ENCODE data around the gene HEATR5A. TPM values are rescaled to one million over a fixed set of nuclear protein-coding genes. Genes with fewer than 3 reads are reported as not detected.

Gene HEATR5A
- total RNA-seq, 1 donor from 2014 or later: 11.6 TPM

DNA sequence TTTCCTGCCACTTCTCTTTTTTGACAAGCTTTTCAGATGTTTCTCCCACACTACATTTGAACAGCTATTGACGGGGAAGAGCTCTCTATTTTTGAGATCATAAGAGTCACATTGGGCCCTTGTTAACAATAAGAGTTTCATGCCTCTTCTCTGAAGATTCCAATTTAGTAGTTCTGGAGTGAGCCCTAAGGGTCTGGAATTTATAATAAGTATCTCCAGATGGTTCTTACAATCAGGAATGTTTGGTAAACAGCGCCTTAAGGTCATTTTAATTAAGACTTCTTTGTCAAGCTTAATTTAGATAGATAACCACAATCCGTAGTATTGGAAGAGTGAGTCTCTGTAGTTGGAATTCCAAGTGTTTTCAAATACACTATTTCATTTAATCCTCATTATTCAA is 152.1 kb downstream of the HEATR5A start:
- no peaks in the 10 kb centered on the region for H3K27me3 ChIP-seq
- H3K4me1 ChIP-seq: peaks cover 4 to 18% of the 10 kb centered on the region in 2 donors
- TF ChIP-seq, protein P1, sequence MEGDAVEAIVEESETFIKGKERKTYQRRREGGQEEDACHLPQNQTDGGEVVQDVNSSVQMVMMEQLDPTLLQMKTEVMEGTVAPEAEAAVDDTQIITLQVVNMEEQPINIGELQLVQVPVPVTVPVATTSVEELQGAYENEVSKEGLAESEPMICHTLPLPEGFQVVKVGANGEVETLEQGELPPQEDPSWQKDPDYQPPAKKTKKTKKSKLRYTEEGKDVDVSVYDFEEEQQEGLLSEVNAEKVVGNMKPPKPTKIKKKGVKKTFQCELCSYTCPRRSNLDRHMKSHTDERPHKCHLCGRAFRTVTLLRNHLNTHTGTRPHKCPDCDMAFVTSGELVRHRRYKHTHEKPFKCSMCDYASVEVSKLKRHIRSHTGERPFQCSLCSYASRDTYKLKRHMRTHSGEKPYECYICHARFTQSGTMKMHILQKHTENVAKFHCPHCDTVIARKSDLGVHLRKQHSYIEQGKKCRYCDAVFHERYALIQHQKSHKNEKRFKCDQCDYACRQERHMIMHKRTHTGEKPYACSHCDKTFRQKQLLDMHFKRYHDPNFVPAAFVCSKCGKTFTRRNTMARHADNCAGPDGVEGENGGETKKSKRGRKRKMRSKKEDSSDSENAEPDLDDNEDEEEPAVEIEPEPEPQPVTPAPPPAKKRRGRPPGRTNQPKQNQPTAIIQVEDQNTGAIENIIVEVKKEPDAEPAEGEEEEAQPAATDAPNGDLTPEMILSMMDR (IDR thresholded peaks at IDR 0.05): no peak
- H3K9me3 ChIP-seq: no peaks in the 10 kb centered on the region
- no peak overlapping the region for H3K27ac ChIP-seq
- no peak overlapping the region for H3K4me3 ChIP-seq
- no peaks in the 10 kb centered on the region for H3K36me3 ChIP-seq
- no peak for DNase-seq (ENCODE audit: low spot score in 2 of 2)
- intact Hi-C loops (cut with DNase I): no loop called here

DNA sequence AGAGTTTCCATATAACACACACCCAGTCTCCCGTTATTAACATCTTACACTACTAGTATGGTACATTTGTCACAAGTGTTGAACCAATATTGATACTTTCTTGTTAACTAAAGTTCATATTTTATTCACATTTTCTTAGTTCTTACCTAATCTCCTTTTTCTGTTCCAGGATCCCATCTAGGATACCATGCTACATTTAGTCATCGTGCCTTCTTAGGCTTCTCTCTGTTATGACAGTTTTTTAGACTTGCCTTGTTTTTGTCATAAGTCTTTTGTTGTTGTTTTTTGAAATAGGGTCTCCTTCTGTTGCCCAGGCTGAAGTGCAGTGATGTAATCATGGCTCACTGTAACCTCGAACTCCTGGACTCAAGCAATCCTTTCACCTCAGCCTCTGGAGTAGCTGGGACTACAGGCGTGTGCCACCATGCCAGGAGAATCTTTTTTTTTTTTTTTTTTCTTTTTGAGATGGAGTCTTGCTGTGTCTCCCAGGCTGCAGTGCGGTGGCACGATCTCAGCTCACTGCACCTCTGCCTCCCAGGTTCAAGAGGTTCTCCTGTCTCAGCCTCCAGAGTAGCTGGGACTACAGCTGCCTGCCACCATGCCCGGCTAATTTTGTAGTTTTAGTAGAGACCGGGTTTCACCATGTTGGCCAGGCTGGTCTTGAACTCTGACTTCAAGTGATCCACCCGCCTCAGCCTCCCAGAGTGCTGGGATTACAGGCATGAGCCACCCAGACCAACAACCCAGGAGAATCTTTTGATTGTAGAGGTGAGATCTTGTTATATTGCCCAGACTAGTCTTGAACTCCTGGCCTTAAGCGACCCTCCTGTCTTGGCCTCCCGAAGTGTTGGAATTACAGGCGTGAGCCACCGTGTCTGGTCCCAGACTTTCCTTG is 153.7 kb downstream of the HEATR5A start:
- TF ChIP-seq, protein P1 (IDR thresholded peaks at IDR 0.05): no peak
- Histone ChIP-seq H3K27me3 (no peaks in the 10 kb centered on the region), H3K9me3 (no peaks in the 10 kb centered on the region), H3K4me1 (peaks cover 4 to 31% of the 10 kb centered on the region in 2 donors), H3K27ac (no peak overlapping the region), H3K36me3 (no peaks in the 10 kb centered on the region), H3K4me3 (no peak overlapping the region)
- DNase-seq (ENCODE audit: low spot score in 2 of 2): peak in 1 of 2 donors; percentile 56
- intact Hi-C loops (cut with DNase I): no loop called here

DNA sequence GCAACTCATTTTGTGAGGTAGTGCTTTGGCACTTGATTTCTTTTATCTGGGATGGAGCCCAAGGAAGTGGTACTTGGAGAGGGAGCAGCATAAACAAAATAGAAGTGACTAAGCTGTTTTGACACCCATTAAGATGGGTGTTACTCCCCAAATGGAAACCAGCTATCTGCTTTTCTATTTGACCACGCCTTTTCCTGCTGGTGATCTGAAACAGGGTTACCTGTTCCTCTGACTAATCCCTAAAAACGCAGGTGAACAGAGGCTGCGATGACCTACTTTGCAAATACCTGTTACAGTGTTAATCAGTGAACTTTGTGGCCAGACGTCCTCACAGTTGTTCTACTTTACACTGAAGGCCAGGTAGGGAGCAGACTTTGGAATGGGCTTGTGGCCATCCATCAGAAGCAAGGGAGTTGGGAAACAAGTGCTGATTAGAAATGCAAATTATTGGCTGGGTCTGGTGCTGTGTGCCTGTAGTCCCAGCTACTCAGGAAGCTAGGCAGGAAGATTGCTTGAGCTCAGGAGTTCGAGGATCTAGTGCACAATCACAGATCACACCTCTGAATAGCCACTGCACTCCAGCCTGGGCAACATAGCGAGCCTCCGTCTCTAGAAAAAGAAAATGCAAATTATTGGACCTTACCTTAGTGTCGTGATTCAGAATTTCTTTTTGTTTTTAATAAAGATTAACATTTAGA is 154.5 kb downstream of the HEATR5A start:
- intact Hi-C loops (cut with DNase I): no loop called here
- Histone ChIP-seq H3K9me3 (no peaks in the 10 kb centered on the region), H3K4me1 (peaks cover 4 to 31% of the 10 kb centered on the region in 2 donors), H3K27me3 (no peaks in the 10 kb centered on the region), H3K4me3 (no peak overlapping the region), H3K36me3 (no peaks in the 10 kb centered on the region), H3K27ac (peak overlapping the region in 1 of 2 donors; percentile 12)
- DNase-seq (ENCODE audit: low spot score in 2 of 2): peak in 1 of 2 donors; percentile 58
- TF ChIP-seq, protein P1 (IDR thresholded peaks at IDR 0.05): no peak

DNA sequence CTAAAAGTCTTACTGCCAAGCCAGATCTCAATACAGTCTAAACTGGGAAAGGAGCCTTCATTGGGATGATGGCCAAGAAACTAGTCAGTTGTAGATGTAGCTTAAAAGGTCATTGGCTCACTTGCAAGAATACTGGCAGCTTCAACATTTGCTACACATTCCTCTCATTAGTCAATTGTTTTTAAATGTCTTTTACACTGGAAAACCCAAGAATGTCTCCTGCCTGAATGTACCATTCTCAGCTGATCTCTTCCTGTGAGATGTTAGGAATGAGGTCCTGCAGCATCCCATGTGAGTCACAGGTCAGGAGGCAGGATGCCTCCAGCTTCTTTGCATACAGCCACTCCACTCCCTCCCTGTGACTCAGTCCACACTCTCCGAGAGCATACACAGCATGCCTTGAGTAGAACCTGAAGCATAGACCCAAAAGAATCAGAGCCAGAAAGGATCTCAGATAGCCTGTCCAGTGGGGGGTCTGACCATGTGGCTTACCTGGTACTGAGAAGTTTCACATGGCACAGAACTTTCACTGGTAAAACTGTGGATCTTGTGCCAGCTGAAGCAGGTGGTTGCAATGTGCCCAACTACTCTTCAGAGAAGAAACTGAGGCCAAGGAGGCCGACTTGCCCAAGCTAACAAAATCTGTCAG is 156.7 kb downstream of the HEATR5A start:
- TF ChIP-seq, protein P1 (IDR thresholded peaks at IDR 0.05): no peak
- Histone ChIP-seq H3K4me3 (no peak overlapping the region), H3K9me3 (no peaks in the 10 kb centered on the region), H3K4me1 (peaks cover 4 to 31% of the 10 kb centered on the region in 2 donors), H3K27ac (peak overlapping the region; percentile 69 to 73), H3K27me3 (no peaks in the 10 kb centered on the region), H3K36me3 (no peaks in the 10 kb centered on the region)
- intact Hi-C loops (cut with DNase I): loop anchor here (1.0 to 5.0 kb wide), 2 partner anchors 56 to 814 kb away; partner anchors contain the start of genes ARHGAP5 and HECTD1
- peak; percentile 22 to 89 for DNase-seq (ENCODE audit: low spot score in 2 of 2)

All from ascending aorta (tissue), 2 donors.